Right lobe of liver (tissue), 4 donors: ENCODE data around the gene TTC6.

Source experiments
- POLR2A ChIP-seq: fragments of 450-650 bp; IDR thresholded peaks from one replicate; pipeline ENCODE4 v1.6.1; 2017; ENCODE audit warnings: antibody characterized with exemption, mild to moderate bottlenecking
- TF ChIP-seq, protein P1 (sequence below), 4 donors: fragments of 200-600 bp in 3 of 4; fragments of 450-650 bp in 1 of 4; IDR thresholded peaks; one replicate each; pipeline versions ENCODE4 v1.5.1 to v1.8.0; 2016 to 2022; ENCODE audit warnings: antibody characterized with exemption in 4 of 4, mild to moderate bottlenecking in 2 of 4
- donor health status: DM: no; HTN: no; CAD: no.
- donor health status: DM: no; HTN: no; CAD: no.
- donor health status: DM: no; HTN: yes; CAD: no.

DNA sequence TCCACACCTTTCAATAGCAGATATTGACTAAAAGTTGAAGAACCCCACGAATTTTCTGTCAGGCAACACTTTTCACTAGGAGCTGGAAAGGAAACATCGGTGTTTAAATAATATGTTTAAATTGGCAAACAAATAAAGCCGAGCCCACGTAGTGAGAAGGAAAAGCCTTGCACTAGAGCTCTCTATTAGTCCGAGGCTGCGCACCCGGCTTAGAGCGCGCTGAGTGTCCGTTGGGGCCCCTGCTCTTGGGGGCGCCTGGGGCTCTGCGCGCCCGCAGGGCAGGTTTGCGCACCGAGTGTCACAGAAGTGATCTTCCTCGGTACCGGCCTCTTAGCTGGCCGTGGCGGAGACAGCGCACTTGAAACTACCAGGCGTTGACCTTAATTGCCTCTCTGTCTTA, 6.4 kb downstream of the TTC6 start:
- TF ChIP-seq, protein P1, sequence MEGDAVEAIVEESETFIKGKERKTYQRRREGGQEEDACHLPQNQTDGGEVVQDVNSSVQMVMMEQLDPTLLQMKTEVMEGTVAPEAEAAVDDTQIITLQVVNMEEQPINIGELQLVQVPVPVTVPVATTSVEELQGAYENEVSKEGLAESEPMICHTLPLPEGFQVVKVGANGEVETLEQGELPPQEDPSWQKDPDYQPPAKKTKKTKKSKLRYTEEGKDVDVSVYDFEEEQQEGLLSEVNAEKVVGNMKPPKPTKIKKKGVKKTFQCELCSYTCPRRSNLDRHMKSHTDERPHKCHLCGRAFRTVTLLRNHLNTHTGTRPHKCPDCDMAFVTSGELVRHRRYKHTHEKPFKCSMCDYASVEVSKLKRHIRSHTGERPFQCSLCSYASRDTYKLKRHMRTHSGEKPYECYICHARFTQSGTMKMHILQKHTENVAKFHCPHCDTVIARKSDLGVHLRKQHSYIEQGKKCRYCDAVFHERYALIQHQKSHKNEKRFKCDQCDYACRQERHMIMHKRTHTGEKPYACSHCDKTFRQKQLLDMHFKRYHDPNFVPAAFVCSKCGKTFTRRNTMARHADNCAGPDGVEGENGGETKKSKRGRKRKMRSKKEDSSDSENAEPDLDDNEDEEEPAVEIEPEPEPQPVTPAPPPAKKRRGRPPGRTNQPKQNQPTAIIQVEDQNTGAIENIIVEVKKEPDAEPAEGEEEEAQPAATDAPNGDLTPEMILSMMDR (IDR thresholded peaks at IDR 0.05): no peak
- no peak for TF ChIP-seq POLR2A
